Activated CD4-positive, alpha-beta T cell treated with anti-CD3 and anti-CD28 coated beads, Interleukin-2, amount 50 U/mL, for 24 hours (primary cell): ENCODE measurements around the gene CPNE5.
"Not testable (repeated sequence)": the region's sequence is repeated elsewhere in the genome, so short reads cannot be mapped to it uniquely, and the experiment has no call there.

Experiments
- DNase-seq, 2 donors: peaks; one replicate each; pipeline ENCODE4 v3.0.0-alpha.2; 2020; ENCODE audit warnings: low read depth in 1 of 2, low spot score in 1 of 2

Gene CPNE5

DNA sequence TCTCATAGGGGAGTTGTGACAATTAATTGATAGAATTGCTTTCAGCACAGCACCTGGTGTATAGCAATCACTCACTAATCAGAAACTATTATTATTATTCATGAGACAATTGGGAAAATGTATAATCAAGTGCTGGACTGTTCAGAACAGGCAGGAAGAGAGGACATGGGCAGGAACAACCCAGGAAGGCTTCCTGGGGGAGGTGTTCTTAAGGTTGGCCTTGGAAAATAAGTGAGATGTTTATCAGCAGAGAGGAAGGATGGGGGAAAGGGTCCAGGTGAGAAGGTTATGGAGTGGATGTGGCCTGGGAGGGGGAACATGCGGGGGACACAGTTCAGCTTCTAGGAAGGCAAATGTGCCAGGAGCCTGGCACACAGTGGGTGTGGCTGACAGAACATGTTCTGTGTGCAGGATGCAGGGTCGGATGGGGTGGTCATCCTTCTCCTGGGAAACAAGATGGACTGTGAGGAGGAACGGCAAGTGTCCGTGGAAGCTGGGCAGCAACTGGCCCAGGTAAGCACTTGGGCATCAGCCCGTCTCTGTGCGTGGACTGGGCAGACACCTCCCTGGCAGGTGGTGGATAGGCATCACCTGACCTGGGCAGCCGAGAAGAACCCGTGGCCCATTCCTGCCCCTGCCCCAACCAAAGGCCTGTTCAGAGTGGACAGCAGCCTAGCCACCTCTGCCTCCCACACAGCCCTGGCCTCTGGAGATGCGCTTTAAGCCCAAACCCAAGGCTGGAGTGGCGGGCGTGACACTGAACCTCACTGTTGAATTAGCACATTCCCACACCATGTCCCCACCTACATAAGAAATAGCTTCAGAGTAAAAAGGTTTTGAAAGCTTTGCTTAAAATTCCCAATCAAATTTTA lies 110.7 kb downstream of the CPNE5 start:
- no peak for DNase-seq

DNA sequence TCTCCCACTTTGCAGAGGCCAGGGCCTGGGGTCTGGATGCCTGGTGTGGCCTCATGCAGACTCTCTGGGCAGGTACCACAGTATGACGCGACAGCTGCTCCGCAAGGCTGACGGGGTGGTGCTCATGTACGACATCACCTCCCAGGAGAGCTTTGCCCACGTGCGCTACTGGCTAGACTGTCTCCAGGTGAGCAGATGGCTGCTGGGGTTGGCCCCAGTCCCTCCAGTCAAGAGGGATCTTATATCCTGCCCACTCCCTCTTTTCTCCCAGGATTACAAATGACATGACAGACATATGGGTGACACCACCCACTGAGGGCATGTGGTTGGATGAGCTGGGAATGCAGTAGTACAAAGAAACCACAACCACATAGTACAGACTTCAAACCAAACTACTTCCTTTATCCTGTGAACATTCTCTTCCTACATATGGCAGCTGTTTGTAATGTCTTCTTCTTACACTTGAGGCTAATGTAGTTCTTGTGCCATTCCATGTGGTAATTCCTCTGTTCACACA lies 111.7 kb downstream of the CPNE5 start:
- DNase-seq = no peak

DNA sequence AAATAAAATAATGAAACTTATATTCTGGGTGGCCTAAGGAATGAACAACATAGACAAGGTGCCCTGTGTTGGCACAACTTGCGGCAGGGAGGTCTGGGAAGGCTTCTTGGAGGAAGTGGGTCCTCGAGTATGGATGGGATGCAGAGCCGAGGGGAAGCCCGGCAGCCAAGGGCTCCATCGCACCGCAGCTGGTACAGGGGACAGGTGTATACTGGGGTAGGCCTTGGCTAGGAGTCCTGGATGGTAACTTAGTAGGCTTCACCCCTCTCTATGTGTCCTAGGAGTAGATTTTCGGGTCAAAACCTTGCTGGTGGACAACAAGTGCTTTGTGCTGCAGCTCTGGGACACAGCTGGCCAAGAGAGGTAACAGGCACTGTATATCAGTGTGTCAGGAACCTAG lies 113.7 kb downstream of the CPNE5 start:
- no peak for DNase-seq

DNA sequence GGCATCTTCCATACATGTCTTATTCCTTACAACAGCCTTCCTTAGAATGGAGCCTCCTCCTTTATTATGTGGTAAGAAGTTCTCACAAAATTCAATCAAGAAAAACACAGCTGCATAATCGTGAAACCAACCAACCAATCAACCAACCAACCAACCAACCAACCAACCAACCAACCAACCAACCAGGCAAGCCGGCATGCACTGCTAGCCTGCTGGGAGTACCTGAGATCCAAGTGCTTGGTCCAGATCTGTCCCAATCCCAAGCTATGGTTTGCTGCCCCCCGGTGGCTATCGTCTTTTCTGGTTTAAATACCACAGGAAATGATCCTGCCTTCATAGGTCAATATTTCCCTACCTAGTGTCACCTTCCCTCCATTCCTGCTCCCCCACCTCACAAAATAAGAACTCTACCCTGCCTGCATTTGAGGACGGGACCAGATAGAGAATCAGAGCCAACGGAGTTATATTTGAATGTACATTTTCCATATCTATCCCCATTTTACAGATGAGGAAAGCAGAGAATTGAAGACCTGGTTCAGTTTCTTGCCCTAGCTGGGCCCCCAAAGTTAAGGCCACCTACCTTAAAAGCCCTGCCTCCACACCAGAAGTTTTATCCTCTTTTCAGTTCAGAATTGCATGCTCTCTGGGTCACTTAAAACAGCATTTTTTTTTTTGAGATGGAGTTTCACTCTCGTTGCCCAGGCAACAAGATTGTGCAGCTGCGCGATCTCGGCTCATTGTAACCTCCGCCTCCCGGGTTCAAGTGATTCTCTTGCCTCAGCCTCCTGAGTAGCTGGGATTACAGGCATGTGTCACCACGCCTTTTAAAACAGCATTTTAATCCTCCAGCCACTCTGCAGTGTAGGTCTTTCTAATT lies 114.5 kb downstream of the CPNE5 start:
- peak in 1 of 2 donors; percentile 43 for DNase-seq

DNA sequence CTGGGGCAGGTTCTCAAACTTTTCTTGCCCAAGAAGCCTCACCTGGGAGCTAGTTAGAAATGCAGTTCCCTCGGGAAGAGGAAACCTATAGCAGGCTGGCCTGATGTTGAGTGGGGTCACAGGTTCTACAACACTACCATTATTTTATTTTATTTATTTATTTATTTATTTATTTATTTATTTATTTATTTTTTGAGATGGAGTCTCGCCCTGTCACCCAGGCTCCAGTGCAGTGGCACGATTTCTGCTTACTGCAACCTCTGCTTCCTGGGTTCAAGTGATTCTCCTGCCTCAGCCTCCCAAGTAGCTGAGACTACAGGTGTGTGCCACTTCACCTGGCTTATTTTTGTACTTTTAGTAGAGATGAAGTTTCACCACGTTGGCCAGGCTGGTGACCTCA lies 115.3 kb downstream of the CPNE5 start:
- DNase-seq = not testable (repeated sequence)

DNA sequence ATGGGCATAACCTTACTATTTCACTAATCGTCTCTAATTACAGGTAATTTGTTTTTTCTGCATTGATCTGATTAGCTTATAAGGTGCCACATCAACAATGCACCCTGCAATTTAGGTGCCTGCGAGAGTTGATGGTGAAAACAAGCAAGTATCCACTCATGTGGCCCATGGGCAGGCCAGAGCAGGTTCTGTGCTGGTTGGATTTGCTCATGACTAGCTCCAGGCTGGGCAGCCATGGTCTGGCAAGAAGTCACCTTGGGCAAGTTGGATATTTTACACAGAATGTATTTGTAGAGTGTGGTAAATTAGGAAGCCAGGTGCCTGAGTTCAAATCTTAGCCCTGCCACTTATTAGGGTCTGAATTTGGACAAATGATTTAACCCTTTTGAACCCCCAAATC lies 116.4 kb downstream of the CPNE5 start:
- no peak for DNase-seq

DNA sequence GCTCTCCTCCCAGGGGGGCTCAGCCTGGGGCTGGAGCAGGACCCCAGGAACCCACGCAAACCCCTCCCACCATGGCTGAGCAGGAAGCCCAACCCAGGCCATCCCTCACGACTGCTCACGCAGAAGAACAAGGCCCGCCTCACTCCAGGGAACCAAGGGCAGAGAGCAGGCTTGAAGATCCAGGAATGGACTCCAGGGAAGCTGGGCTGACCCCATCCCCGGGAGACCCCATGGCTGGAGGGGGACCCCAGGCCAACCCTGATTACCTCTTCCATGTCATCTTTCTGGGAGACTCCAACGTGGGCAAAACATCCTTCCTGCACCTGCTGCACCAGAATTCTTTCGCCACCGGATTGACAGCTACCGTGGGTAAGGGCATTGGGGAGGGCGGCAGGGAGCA lies 116.9 kb downstream of the CPNE5 start:
- DNase-seq = no peak

DNA sequence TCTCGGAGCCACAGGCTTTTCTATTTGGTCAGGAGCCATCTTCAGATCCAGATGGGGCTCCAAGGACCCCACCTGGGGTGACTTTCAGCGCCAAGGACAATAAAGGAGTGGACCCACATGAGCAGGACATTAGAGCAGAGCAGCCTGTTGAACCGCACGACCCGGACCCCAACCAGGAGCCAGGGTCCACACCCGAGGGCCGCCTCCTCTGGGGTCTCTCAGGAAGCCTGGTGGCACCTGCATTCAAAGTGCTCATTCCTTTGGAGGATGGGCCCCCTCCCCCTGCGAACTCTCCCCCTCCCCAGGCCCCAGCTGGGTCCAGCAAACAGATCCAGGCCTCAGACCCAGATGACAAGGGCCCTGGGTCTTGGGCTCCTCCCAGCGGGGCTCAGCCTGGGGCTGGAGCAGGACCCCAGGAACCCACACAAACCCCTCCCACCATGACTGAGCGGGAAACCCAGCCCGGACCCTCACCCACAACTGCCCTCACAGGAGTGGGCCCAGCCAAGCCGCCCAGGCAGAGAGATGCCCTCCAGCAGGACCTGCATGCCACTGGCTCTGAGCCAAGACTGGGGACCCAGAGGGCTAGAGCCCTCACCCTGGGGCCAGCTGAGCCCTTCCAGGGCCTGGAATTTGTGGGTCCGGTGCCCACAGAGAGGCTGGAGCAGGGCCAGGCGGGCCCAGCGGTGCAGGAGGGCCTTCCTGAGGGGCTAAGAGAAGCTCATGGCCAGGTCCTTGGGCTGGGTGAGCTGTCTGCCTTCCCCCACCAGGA lies 117.7 kb downstream of the CPNE5 start:
- no peak for DNase-seq

DNA sequence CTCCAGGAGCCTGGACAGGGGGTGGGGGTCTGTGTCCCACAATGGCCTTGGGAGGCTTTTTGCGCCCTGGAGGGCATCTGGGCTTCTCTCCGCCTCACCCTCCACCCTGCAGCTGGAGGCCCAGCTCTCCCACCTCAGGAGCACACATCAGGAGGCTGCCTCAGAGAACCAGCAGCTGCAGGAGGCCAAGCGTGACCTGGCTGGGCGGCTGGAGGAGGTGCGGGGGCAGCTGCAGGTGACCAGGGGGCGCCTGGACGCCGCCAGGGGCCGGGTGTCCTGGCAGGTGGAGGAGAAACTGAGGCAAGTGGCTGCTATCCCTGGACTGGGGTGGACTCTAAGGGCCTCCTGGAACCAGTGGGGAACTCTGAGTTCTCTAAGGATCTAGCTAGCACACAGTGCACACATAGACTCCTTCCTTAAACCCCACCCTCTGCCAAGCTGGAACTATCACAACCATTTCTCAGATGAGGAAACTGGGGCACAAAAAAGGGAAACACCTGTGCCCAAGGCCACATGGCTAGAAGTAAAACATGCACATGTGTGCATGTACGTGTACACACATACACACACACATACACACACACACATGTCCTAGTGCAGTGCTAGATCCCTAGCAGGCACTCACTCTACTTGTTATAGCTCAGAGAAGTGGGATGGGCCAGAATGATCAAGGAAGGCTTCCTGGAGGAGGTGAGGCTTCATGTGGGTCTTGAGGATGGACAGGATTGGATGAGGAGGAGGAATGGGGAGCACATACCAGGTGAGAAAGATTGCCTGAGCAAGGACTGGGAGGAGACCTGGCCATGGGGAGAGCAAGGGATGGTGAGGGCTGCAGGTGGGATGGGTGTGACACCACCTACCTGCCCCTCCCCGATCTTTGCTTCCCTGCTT lies 118.7 kb downstream of the CPNE5 start:
- DNase-seq = no peak

DNA sequence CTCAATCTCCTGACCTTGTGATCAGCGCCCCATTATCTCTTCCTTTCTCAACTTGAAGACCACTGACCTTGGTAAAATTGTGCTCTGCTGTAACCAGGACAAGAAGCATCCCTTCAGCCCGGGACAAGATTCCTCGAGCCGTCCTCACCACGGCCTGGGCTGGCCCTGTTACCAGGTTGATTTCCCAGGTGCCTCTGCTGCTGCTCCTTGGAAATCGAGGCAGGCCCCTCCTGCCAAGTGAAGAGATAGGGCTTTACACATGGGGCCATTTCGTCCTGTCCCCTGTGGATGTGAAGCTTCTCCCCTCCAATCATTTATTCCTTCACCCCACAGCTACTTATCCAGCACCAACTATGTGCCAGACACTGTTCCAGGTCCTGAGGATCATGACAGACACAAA lies 120.1 kb downstream of the CPNE5 start:
- no peak for DNase-seq

DNA sequence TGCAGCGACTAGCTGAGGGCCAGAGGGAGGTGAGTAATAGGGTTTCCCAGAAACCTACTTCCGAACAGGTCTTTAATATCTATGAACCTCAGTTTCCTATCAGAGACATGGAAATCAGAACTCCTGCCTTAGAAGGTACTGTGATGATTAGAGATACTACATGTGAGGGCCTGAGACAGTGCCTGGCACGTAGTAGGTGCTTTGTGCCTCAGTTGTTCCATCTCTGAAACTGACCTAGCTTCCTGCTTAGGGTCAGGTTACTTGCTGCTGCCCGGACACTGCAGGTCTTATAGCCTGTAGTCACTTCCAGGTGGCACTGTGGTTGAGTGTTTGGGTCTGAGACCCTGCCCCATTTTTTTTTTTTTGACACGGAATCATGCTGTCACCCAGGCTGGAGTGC lies 120.7 kb downstream of the CPNE5 start:
- no peak for DNase-seq

DNA sequence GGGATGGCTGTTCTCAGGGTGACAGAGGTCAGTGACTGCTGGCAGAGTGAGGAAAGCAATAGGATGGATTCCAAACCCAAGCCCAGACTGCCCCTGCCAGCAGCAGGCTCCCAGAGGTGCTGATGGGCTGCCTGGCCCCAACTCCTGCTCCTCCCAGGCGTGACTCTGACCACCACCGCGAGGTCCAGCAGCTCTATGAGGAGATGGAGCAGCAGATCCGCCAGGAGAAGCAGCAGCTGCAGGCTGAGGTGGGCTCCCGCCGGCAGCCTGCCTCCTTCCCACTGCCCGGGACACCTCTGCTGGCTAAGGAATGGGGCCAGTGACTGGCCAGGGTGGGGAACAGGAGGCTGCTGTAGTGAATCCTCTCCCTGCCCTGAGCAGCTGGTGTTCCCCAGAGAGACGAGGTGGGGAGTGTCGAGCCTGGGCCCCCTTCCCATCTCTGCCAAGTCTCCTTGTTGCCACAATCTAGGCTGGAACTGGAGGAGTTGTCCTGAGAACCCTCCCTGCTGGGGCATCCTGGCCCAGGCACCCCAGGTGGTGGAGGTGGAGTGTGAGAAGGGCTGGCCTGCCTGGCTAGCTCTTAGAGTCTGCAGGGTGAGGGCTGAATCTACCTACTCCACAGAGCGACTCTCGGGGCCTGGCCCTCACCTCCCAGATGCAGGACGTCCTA lies 121.2 kb downstream of the CPNE5 start:
- DNase-seq = no peak

DNA sequence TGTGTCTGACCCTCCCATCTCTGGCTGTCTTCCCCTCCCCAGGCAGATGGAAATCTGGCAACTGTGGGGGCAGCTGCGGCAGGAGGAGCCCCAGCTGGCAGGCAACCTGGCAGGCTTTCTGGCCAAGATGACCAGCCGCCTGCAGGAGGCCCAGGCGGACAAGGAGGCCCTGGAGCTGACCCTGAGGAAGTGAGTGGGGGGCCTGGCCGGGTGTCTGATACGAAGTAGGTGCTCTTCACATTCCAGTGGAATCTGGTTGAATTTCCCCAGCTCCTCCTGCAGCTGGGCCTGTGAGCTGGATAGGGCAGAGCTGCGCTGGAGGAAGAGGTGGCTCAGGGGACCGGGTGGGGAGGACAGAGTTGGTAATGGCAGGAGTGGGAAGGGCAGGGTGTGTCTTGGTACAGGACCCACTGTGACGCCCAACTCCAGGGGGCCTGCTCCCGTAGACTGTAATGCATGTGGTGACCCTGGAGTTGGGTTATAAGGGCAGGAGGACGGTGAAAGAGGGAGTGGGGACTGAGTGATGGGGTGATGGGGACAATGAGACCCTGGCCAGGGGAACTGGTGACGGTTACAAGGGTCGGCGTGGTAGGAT lies 121.9 kb downstream of the CPNE5 start:
- no peak for DNase-seq

DNA sequence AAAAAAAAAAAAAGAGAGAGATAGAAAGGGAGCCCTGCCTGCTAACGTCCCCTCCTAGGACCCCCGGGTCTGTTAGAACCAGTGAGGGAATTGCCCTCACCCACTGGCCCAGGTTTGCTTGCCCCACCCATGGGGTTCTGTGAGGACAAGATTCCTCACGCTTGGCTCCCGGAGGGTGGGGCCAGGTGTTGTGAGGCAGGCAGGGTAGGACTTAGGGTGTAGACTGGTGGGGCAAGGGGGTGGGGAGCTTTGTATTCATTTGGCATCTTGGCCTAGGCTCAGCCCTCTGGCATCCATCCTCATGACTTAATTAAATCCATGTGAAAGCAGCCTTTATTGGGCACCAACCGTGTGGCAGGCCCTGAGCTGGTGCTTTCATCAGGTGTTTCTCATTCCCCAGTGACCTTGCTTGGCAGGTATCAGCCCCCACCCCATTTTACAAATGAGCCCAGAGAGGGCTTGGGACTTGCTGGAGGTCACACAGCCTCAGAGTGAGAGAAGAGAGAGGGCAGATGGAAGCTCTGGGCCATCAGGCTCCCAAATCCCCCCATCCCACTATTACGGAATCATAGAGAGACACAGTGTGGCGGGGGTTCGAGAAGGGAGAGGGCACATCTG lies 122.7 kb downstream of the CPNE5 start:
- DNase-seq = no peak

DNA sequence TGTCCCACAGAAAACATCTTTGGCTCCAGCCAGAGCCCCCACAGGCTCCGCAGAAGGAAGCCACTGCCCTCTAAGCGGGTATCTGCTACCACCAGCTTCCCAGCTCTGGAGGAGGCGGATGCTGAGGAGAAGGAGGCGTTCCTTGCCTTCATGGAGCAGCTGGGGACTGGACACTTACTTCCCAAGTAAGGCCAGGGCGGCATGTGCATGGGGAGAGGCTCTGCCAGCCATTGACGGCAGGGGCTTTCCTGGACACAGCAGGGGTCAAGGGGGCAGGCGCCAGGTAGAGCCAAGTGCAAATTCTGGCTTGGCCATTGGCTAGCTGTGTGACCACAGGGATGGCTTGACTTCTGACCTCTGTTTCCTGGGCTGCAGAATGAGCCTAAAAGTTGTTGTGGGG lies 123.8 kb downstream of the CPNE5 start:
- DNase-seq = no peak

DNA sequence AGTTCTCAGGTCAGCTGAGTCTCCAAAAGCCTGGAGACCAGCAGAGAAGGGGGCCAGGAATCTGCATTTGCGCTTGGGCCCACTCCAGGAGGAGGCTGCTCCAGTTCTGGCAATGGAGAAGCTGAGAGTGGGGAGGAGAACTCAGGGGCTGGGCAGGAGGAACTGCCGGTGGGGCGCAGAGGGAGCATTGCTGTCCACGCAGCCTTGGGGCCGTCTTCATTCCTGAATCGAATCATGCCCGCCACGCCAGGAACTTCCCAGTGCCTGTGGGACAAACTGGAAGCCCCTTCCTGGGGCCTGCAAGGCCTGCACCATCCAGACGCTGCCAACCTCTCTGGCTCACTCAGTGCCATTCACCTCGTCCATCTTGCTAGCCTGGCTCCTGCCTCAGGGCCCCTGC lies 124.7 kb downstream of the CPNE5 start:
- DNase-seq = no peak

DNA sequence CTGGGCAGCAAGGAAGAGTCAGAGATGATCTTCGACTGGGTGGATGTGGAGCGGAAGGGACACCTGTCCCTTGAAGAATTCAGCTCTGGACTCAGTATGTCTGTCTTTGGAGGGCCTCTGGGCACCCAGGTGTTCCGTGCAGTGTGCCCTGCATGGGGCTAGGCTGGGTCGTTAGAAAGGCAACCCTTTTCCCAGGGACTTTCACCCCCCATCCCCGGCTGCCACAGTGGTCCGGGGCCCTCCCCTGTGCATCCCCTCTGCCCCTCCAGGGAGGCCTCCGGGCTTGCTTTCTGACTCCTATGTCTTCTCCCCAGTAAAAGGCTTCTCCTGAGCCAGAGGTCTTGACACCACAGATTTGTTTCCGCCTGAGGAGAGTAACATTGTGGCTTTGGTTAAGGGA lies 125.4 kb downstream of the CPNE5 start:
- DNase-seq = no peak

DNA sequence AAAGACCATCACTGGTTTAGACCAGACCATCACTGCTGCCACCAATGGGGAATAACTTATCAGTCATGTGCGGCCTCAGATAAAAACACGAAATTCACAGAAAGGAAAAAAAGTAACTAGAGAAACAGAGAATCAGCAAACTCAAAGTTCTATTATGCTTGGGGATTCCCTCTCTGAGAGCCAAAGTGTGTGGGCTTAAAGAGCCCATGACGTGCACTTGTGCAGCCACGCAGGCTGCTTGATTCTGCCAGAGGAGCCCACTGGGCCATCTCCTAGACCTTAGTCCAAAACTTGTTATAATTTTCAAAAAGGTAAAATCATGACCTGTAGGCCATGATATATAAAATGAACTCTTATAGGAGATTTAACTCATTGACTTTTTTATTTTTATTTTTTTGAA lies 126.4 kb downstream of the CPNE5 start:
- DNase-seq = no peak

DNA sequence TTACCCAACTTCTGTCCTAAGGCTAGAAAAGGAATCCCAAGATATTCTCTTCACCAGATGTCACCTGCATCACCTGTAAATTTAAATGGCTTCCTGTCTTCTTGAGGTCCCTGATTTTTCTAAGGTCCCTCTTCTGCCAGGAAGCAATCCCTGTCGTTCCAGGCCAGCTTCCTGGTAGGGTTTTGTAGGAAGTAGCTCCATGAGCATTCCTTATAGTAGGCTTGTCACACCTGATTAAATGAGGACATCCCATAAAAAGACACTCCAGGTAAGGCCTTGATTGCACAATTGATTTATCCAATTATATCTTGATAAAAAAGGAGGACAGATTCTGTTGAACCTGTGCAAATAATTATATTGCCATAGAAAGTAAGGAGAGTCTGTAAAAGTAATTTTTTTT lies 132.9 kb downstream of the CPNE5 start:
- no peak for DNase-seq
